OCI-LY1 (cell line): ENCODE data around the gene OLIG3.

Source experiments
- H2AFZ ChIP-seq: fragments of 200-600 bp; sonication (generic), shearing (Covaris generic); 2 replicates; pipeline ENCODE4 v1.6.0; 2014; ENCODE audit warnings: antibody characterized with exemption, mild to moderate bottlenecking, low read length
- H3F3A ChIP-seq: fragments of 200-600 bp; sonication (generic), shearing (Covaris generic); 2 replicates; pipeline ENCODE4 v1.6.0; 2014; ENCODE audit warnings: mild to moderate bottlenecking, antibody characterized with exemption, low read length, moderate library complexity; ENCODE audit not compliant: insufficient read depth
- H3K27ac ChIP-seq: fragments of 200-600 bp; sonication (generic); 2 replicates; pipeline ENCODE4 v1.5.1; 2014; ENCODE audit warnings: low read length, mixed run types, mild to moderate bottlenecking, low read depth; ENCODE audit not compliant: poor library complexity, severe bottlenecking
- H3K27me3 ChIP-seq: fragments of 200-600 bp; sonication (generic); 2 replicates; pipeline ENCODE4 v1.6.0; 2014; ENCODE audit warnings: antibody characterized with exemption, mild to moderate bottlenecking, low read length, moderate library complexity; ENCODE audit not compliant: insufficient read depth
- H3K36me3 ChIP-seq: fragments of 200-600 bp; sonication (generic); 2 replicates; pipeline ENCODE4 v1.6.1; 2014; ENCODE audit warnings: mild to moderate bottlenecking, antibody characterized with exemption, low read length, moderate library complexity, mixed read lengths; ENCODE audit not compliant: insufficient read depth
- H3K4me1 ChIP-seq: fragments of 200-600 bp; sonication (generic); 2 replicates; pipeline ENCODE4 v1.5.1; 2014; ENCODE audit warnings: mild to moderate bottlenecking, low read length, moderate library complexity; ENCODE audit not compliant: insufficient read depth, severe bottlenecking
- H3K4me2 ChIP-seq: fragments of 200-600 bp; sonication (generic), shearing (Covaris generic); 2 replicates; pipeline ENCODE4 v1.6.1; 2014; ENCODE audit warnings: low read length
- H3K4me3 ChIP-seq: fragments of 200-600 bp; sonication (generic); 2 replicates; pipeline ENCODE4 v1.5.1; 2014; ENCODE audit warnings: low read length, low read depth, mild to moderate bottlenecking, mixed read lengths; ENCODE audit not compliant: poor library complexity, severe bottlenecking
- H3K79me2 ChIP-seq: fragments of 200-600 bp; shearing (Covaris generic); 2 replicates; pipeline ENCODE4 v1.6.1; 2016; ENCODE audit warnings: mixed run types, low read length, mixed read lengths; ENCODE audit not compliant: insufficient read depth
- H3K9ac ChIP-seq: fragments of 200-600 bp; sonication (generic), shearing (Covaris generic); 2 replicates; pipeline ENCODE4 v1.6.1; 2014; ENCODE audit warnings: mild to moderate bottlenecking, low read length, mixed read lengths
- H3K9me2 ChIP-seq: fragments of 200-600 bp; sonication (generic), shearing (Covaris generic); 2 replicates; pipeline ENCODE4 v1.6.1; 2014; ENCODE audit warnings: low read depth, mild to moderate bottlenecking, low read length, mixed read lengths
- H3K9me3 ChIP-seq: fragments of 200-600 bp; shearing (Covaris generic); 2 replicates; pipeline ENCODE4 v1.6.1; 2014; ENCODE audit warnings: low read length, mixed read lengths
- H4K20me1 ChIP-seq: fragments of 200-600 bp; sonication (generic), shearing (Covaris generic); 2 replicates; pipeline ENCODE4 v1.6.0; 2016; ENCODE audit warnings: mild to moderate bottlenecking, low read length; ENCODE audit not compliant: insufficient read depth
- EZH2 ChIP-seq: fragments of 200-600 bp; sonication (generic), shearing (Covaris generic); IDR thresholded peaks from 2 replicates; pipeline ENCODE4 v1.8.0; 2017; ENCODE audit warnings: borderline replicate concordance, mixed run types, mild to moderate bottlenecking, antibody characterized with exemption, low read length, moderate library complexity, mixed read lengths
- TF ChIP-seq, protein P1 (sequence below): fragments of 200-600 bp; sonication (generic), shearing (Covaris generic); IDR thresholded peaks from 2 replicates; pipeline ENCODE4 v1.5.1; 2017; ENCODE audit warnings: mild to moderate bottlenecking, antibody characterized with exemption, low read length, moderate library complexity, mixed read lengths

Gene OLIG3

DNA sequence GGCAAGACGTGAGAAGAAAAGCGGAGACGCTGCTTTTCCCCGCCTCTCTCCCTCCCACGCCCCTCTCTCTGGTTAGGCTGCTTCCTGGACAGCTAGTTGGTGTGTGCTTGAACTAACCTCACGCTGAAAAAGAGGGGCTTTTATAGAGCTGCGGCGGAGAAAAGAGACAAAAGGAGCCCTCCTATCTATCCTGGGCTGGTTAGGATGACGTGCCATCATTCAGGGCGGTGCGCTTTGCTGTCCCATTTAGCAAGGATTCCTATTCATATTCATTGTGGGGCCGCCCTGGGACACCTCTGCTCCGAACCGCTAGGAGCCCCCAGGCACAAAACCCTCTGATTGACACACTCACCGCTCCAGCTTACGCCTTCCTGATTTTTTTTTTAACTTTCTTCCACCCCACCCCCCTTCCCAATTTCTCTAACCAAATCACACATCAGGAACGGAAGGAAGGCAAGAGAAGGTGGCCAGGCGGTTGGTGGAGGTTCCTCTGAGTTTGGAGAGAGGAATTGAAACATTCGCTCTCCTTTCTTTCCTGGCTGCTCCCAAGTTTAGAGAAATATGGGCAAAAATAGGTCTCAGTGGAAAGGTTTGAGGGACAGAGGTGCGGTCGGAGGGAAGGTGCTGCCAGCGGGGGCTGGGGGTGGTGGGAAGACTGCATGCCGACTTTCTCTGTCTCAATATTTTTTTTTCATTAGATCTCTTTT is at the start of gene OLIG3:
OLIG3 (minus strand) TSS at position 114 of the 707 bp plus-strand sequence. CDS start 224 bp downstream, outside the sequence.
- H3K36me3 ChIP-seq, result no peaks in the 10 kb centered on the region
- no peaks in the 10 kb centered on the region for H3K9me3 ChIP-seq
- no peak within 1 kb of the TSS for H3K9ac ChIP-seq
- no peaks in the 10 kb centered on the region for H3K79me2 ChIP-seq
- no peaks in the 10 kb centered on the region for H3K9me2 ChIP-seq
- H3K4me1 ChIP-seq, result no peaks in the 10 kb centered on the region
- no peak within 1 kb of the TSS for H3K4me2 ChIP-seq
- H3K4me3 ChIP-seq, result no peak within 1 kb of the TSS
- no peaks in the 10 kb centered on the region for H3K27me3 ChIP-seq
- TF ChIP-seq EZH2, result no peak
- TF ChIP-seq, protein P1, sequence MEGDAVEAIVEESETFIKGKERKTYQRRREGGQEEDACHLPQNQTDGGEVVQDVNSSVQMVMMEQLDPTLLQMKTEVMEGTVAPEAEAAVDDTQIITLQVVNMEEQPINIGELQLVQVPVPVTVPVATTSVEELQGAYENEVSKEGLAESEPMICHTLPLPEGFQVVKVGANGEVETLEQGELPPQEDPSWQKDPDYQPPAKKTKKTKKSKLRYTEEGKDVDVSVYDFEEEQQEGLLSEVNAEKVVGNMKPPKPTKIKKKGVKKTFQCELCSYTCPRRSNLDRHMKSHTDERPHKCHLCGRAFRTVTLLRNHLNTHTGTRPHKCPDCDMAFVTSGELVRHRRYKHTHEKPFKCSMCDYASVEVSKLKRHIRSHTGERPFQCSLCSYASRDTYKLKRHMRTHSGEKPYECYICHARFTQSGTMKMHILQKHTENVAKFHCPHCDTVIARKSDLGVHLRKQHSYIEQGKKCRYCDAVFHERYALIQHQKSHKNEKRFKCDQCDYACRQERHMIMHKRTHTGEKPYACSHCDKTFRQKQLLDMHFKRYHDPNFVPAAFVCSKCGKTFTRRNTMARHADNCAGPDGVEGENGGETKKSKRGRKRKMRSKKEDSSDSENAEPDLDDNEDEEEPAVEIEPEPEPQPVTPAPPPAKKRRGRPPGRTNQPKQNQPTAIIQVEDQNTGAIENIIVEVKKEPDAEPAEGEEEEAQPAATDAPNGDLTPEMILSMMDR, result no peak
- no peaks in the 10 kb centered on the region for H3F3A ChIP-seq
- no peak within 1 kb of the TSS for H2AFZ ChIP-seq
- H4K20me1 ChIP-seq, result no peaks in the 10 kb centered on the region
- no peak within 1 kb of the TSS for H3K27ac ChIP-seq

DNA sequence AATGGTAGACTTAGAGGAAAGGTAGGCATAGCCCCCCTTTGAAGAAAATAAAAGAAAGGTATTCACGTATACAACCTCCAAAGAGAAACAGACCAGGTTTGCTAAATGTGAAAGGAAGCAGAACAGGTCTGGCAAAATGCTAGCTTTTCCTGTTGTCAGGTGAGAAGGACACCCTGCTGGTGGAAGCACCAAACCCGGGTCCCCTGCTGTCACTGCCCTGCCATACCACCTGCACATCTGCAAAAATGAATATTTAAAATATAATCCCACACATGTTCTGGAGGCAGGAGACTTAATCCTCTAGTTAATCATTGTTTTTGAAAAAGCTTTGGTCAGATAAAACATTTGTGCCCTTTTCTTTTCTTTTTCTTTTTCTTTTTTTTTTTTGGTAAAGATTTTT is 48.9 kb upstream of the OLIG3 start:
- H3K9me2 ChIP-seq, result no peaks in the 10 kb centered on the region
- H3K4me3 ChIP-seq, result no peak overlapping the region
- no peaks in the 10 kb centered on the region for H3K79me2 ChIP-seq
- H3K9me3 ChIP-seq, result no peaks in the 10 kb centered on the region
- H4K20me1 ChIP-seq, result no peaks in the 10 kb centered on the region
- TF ChIP-seq, protein P1, result no peak
- no peak for TF ChIP-seq EZH2
- no peaks in the 10 kb centered on the region for H3K27me3 ChIP-seq
- H3K4me1 ChIP-seq, result no peaks in the 10 kb centered on the region
- no peak overlapping the region for H3K9ac ChIP-seq
- no peak overlapping the region for H3K27ac ChIP-seq
- H3K4me2 ChIP-seq, result no peak overlapping the region
- no peak overlapping the region for H2AFZ ChIP-seq
- no peaks in the 10 kb centered on the region for H3F3A ChIP-seq
- no peaks in the 10 kb centered on the region for H3K36me3 ChIP-seq

DNA sequence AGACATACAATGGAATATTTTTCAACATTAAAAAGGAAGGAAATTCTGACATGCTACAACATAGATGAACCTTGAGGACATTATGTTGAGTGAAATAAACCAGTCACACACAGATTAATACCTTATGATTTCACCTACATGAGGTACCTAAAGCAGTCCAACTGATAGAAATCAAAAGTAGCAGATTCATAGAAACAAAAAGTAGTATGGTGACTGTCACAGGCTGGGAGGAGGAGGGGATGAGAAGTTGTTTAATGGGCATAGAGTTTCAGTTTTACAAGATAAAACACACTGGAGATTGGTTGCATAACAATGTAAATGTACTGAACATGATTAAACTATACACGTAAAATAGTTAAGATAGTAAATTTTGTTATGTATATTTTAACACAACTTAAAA is 48.5 kb upstream of the OLIG3 start:
- Histone ChIP-seq H3K9ac (no peak overlapping the region), H3K79me2 (no peaks in the 10 kb centered on the region), H4K20me1 (no peaks in the 10 kb centered on the region), H3F3A (no peaks in the 10 kb centered on the region), H3K9me2 (no peaks in the 10 kb centered on the region), H3K4me2 (no peak overlapping the region), H3K36me3 (no peaks in the 10 kb centered on the region), H3K27ac (no peak overlapping the region), H3K9me3 (no peaks in the 10 kb centered on the region), H2AFZ (no peak overlapping the region), H3K27me3 (no peaks in the 10 kb centered on the region), H3K4me3 (no peak overlapping the region), H3K4me1 (no peaks in the 10 kb centered on the region)
- TF ChIP-seq EZH2, result no peak
- TF ChIP-seq, protein P1, result no peak
